ENCODE measurements around the gene INPP5A.

Gene INPP5A

DNA sequence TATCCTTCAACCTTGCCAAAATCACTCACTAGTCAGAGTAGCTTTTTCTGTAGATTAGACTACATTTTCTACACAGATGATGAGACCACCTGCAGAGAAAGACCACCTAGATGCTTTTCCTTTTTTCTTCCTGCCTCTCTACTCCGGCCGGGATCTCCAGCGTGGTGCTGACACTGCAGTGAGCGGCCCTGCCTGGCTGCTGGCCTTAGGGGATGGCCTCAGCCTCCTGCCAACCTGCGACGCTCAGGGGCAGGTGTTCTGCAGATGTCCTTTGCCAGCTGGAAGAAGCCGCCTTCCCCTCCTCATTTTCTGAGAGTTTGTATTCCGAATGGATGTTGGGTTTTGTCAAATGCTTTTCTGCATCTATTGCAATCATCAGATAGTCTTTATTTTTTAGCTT lies 291.8 kb downstream of the INPP5A start:
- ATAC-seq = no peak

DNA sequence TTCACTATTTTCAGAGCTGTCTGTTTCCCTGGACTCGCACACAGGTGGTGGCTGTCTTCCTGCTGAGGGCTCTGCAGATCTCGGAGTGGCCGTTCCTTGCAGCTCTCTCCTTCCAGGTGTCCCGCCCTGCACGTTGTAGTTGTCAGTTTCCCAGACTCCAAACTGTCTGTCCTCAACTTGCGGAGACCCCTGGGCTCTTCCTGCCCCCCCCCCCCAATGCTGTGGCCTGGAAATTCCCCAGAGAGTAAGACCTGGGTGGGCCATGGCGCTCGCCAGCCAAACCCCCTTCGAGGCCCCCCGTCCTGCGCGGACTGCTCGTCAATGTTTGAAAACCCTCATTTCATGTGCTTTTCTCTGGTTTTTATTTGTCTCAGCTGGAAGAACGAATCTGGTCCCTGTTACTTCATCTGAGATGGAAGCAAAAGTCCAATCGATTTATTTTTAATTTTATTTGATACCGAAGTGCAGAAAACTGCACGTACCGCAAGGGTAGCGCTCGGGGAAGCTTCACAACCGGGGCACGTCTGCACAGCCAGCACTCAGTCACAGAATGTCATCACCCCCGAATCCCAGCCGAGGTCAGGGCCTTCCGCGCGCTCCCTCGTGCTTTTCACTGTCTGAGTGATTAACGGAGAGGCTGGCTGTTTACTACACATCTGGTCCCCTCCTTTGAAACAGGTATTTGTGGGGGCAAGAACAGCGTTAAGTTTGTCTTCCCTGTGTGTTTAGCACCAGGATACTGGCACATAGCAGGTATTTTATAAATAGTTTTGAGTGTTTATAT lies 294.8 kb downstream of the INPP5A start:
- ATAC-seq = no peak
